Bone marrow (tissue), 2 donors: ENCODE measurements around the gene C16orf96.

ENCODE experiments used
- DNase-seq, 2 donors: peaks; one replicate each; lab custom pipeline; 2025; lab: John Stamatoyannopoulos, UW

Gene C16orf96

DNA sequence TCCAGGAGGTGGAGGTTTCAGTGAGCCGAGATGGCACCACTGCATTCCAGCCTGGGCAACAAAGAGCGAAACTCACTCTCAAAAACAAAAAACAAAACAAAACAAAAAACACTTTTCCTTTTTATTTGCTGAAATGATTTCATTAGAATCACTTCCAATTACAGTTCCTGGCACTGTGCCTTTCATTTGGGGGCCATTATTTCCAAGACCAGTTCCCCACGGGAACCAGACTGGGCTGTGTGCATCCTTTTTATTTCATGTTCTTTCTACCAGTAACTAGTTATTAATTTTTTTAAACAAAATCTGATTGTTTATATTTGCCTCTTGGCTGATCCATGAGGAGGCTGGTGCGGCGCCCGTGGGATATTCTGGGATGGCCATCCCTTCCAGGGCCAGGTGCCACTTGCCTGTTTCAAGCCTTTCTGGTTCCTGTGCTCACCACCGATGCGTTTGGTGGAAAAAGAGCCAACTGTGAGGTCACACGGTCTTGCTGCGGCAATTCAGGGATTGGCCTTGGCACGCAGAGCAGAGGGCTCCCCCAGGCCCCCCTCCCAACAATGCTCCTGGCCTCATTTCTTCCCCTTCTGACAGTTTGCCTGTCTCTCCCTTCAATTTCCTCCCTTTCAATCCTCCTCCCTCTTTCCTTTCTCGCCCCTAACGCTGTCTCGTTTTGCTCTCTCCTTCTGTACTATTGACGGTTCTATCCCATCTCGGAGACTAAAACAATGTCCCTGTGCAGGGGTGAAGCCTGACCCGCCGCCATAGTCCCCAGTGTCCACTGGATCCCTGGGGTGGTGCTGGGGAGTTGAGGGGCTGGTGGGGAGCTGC, 45.1 kb downstream of the C16orf96 start:
- DNase-seq, result no peak

GRCh38 chr16:4601864-4602186, 45.7 kb downstream of the C16orf96 start:
- no peak for DNase-seq

- no peak for DNase-seq
Measured at GRCh38 chr16:4602331-4602730, 46.2 kb downstream of the C16orf96 start.

DNA sequence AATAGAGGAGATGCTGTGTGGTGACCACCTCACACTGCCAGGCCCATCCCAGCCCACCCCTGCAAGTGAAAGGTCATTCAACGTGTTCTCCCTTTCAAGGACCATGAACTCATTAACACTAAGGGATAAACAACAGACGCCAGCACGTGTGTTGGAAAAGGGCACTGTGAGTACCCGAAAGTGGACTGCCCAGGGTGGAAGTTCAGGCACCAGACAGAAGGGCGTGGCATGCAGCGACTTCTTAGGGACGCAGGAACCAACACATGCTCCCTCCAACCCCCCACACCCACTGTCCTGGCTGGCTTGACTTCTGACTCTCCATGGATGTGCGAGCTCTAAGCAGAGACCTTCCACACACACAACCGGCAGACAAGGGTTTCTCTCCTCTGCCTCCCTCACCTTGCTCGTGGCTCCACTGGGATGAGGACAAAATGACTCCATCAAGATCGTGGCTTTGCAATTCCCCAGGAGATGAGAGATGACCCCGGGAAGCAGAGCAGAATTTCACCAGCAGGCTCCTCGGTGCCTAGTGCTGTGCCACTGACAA, 47.6 kb downstream of the C16orf96 start:
- DNase-seq, result no peak

GRCh38 chr16:4604401-4604800, 48.3 kb downstream of the C16orf96 start:
- no peak for DNase-seq

GRCh38 chr16:4606354-4606753, 50.2 kb downstream of the C16orf96 start:
- no peak for DNase-seq

GRCh38 chr16:4607841-4608703, 51.9 kb downstream of the C16orf96 start:
- DNase-seq, result no peak

- no peak for DNase-seq
Measured at GRCh38 chr16:4608704-4608980, 52.5 kb downstream of the C16orf96 start.

DNA sequence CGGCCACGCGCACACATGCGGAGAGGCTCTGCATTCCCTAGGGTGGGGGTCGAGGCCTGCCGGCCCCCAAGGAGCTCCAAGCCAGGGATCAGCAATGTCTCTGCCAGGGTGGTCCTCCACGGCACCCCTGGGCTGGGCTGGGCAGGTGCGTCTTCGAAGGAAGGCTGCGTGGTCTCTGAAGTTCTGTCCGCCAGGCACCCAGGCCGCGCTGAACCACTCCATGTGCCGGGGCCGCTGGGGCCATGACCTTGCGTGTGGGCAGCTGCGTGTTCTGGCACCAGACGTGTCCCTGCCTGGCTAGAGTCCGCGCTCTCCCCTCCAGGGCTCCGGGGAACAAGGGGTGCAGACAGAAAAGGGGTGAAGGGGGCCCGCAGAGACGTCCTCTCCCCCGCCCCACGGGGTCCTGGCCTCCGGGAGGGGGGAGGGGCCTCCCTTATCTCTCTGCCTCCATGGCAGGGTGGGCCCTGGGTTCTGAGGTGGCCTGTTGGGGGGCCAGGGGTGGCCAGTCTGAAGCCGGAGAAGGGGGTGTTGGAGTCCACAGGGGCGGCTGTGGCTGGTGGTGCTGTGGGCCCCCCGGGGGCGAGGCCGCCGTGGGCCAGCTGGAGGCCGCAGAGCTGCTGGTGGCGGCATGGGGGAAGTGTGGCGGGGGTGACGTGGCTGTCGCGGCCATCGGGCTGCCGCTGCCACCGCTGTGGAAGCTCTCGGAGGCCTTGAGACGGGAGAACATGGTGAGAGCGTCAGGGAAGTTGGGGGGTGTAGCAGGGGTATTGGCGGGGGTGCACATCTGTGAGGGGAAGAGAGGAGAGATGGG, 53.3 kb downstream of the C16orf96 start:
- DNase-seq, result no peak

DNA sequence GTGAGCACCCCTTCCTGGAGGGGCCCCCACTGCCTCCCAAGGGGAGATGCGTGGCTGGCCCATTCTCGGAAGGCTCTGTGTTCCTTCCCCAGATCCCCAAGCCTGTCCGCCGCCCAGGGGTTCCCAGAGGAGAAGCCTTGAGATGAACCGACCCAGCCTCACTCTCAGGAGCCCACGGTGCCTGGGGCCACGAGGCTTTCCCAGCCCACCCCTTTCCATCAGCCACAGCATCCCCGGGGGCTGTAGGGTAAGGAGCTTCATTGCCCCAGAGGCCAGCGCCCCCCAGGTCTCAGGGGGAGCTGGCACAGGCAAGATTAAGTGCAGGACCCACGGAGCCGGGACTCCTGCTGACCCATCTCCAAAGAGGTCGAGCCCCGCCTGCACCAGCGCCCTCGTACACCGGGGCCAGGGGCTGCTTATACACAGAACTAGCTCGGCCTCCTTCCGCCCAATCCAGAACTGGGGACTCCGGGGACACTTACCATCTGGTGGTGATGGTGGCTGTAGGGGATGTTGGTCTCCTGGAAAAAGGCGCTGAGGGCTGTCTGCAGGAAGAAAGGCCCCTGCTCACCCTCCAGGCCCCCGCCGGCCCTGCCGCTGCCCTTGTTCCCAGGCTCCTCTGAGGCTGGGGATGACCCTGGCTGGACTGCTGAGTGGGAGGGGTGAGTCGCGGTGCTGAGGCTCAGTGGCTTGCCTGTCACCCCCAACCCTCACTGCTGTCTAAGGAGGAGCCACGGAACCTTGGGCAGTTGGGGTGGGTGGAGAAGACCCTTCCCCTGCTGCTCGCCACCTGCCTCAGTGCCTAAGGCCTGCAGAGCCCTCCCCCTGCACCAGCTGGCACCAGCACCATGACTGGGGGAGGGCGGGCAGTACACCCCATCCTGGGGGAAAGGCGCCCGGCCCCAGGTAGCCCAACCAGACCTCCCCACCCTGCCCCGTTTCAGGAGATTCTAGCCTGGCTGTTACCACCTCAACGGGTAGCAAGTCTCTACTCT, 54.2 kb downstream of the C16orf96 start:
- DNase-seq, result no peak

- no peak for DNase-seq
Measured at GRCh38 chr16:4611337-4612021, 55.3 kb downstream of the C16orf96 start.

DNA sequence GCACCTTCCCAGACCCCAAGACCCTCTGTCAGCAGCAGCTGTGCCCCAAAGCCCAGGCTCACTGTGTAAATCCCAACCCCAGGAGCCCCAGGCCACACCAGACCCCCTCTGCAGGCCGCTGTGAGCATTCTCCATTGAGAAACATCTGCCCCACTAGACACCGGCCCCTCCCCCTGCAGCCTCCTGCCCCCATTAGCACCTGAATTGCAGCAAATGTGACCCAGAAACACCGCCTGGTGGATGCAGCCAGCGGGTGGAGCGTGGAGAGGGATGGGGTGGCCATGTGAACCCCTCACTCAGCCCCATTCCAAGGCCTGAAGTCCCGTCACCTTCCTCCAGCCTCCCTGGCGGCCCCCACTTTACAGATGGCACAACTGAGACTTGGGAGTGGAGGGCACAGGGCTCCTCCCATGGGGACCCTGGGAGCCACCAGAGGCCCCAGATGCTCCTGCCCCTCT, 56.4 kb downstream of the C16orf96 start:
- DNase-seq, result no peak

DNA sequence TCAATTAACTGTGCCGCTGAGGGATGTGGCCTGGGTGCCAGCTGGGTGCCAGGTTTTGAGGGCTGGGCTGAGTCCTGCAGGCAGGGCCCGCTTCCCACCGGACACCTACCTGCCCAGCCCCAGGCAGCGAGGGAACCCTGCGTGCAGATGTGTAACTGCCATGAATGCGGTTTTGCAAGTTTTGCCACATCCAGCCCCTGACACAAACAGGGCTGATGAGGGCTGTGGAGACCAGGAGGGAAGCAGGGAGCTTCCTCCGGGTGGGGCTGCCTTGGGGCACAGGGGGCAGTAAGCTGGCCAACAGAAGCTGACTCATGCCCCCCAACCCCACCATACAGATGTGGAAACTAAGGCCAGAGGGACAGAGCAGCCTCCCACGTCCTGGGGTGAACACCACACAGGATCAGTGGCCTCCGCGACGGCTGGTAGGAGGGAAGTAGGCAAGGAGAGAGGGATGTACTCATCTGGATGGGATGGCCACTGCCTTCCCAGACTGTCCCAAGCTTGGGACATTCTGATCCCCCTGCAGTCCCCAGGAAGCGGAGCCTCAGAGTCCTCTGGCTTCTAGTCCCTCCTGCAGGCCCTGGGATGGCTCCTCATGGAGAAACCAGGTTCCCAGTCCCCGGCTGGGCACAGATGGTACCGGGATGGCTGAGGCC, 57.0 kb downstream of the C16orf96 start:
- no peak for DNase-seq

GRCh38 chr16:4613636-4614570, 57.8 kb downstream of the C16orf96 start:
- DNase-seq, result no peak

DNA sequence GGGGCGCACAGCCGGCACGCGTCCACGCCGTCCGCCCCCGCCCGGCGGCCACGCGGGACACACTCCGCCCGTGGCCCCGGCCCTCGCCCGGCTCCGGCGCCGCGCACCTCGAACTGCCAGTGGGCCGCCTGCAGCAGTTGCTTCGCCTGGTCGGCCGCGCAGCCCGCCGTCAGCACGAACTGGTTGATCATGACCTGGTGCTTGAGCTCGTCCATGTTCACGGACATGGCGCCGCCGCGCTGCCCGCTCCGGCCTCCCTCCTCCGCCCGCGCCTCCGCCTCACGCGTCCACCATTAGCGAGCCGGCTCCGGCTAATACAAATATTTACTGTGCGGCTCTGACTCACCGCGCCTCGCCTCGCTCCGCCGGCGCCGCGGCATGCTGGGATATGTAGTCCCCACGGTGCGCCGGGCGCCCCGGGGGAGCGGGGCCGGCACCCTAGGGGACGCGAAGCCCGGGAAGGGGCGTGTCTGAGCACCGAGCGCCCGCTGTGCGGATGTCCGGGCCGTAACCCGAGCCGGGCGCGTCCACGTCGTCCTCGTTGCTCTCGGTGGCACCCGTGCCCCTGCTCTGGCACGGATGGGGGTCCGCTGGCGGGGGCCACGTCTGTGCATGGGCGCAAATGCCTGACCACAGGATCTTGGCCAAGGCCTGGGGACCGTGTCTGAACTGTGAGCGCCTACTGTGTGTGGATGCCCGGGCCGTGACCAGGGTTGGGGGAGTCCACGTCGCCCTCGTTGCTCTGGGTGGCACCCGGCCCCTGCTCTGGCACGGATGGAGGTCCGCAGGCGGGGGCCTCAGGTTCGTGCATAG, 58.6 kb downstream of the C16orf96 start, which contains the start of gene UBALD1:
Gene UBALD1, minus strand, starts transcription at position 318 of the 813 bp plus-strand sequence. Its CDS starts 91 bp downstream, at position 227.
- DNase-seq, result peak; percentile 23 to 53

- no peak for DNase-seq
Measured at GRCh38 chr16:4615384-4616046, 59.4 kb downstream of the C16orf96 start.
